Skeletal muscle satellite cell (primary cell): ENCODE data around the gene STK4.
A peak's percentile ranks its signal among the peaks of the same experiment; 100 is the strongest.

Experiments
- H3K27me3 ChIP-seq: 2 replicates; pipeline ENCODE4 v1.7.0; 2013; ENCODE audit warnings: low read length; ENCODE audit not compliant: control insufficient read depth, insufficient read depth
- H3K36me3 ChIP-seq: 2 replicates; pipeline ENCODE4 v1.7.0; 2013; ENCODE audit warnings: mild to moderate bottlenecking, control low read depth, low read length; ENCODE audit not compliant: insufficient read depth
- H3K4me1 ChIP-seq: 2 replicates; pipeline ENCODE4 v1.7.0; 2013; ENCODE audit warnings: low read length; ENCODE audit not compliant: control insufficient read depth, insufficient read depth
- H3K4me2 ChIP-seq: 2 replicates; pipeline ENCODE4 v1.7.0; 2013; ENCODE audit warnings: mild to moderate bottlenecking, low read length
- H3K4me3 ChIP-seq: 2 replicates; pipeline ENCODE4 v1.7.0; 2013; ENCODE audit warnings: low read length
- H3K9ac ChIP-seq: 2 replicates; pipeline ENCODE4 v1.7.0; 2013; ENCODE audit warnings: mild to moderate bottlenecking, low read depth, low read length, moderate library complexity
- H3K9me3 ChIP-seq: replicated peaks from 2 replicates; pipeline ENCODE4 v1.7.0; 2013; ENCODE audit warnings: mild to moderate bottlenecking, control low read depth, low read length

STK4 gene

GRCh38 chr20:44963325-44964215 lies 2.7 kb upstream of the STK4 start:
- no peaks in the 10 kb centered on the region for H3K27me3 ChIP-seq
- H3K36me3 ChIP-seq, result peaks cover 3% of the 10 kb centered on the region
- H3K9ac ChIP-seq, result no peak overlapping the region
- H3K4me2 ChIP-seq, result no peak overlapping the region
- peaks cover 40% of the 10 kb centered on the region for H3K4me1 ChIP-seq
- no peaks in the 10 kb centered on the region for H3K9me3 ChIP-seq
- no peak overlapping the region for H3K4me3 ChIP-seq

GRCh38 chr20:44965651-44966029 lies 672 bp upstream of the STK4 start:
- Histone ChIP-seq H3K9me3 (no peaks in the 10 kb centered on the region), H3K27me3 (no peaks in the 10 kb centered on the region), H3K36me3 (no peaks in the 10 kb centered on the region), H3K4me1 (peaks cover 46% of the 10 kb centered on the region), H3K9ac (peak overlapping the region; percentile 87), H3K4me3 (peak overlapping the region; percentile 98), H3K4me2 (peak overlapping the region; percentile 95)

GRCh38 chr20:44967207-44967807 lies 995 bp downstream of the STK4 start:
- Histone ChIP-seq H3K9ac (peak overlapping the region; percentile 87), H3K27me3 (no peaks in the 10 kb centered on the region), H3K4me1 (peaks cover 36% of the 10 kb centered on the region), H3K4me3 (peak overlapping the region; percentile 98), H3K4me2 (peak overlapping the region; percentile 95), H3K36me3 (peaks cover 3% of the 10 kb centered on the region), H3K9me3 (no peaks in the 10 kb centered on the region)

- Histone ChIP-seq H3K9ac (no peak overlapping the region), H3K4me3 (no peak overlapping the region), H3K4me2 (peak overlapping the region; percentile 41), H3K4me1 (peaks cover 49% of the 10 kb centered on the region), H3K9me3 (no peaks in the 10 kb centered on the region), H3K36me3 (peaks cover 14% of the 10 kb centered on the region), H3K27me3 (no peaks in the 10 kb centered on the region)
Observed at GRCh38 chr20:44969300-44969894, 3.1 kb downstream of the STK4 start.

- Histone ChIP-seq H3K27me3 (no peaks in the 10 kb centered on the region), H3K9ac (no peak overlapping the region), H3K9me3 (no peaks in the 10 kb centered on the region), H3K4me1 (peaks cover 49% of the 10 kb centered on the region), H3K4me3 (no peak overlapping the region), H3K36me3 (peaks cover 23% of the 10 kb centered on the region), H3K4me2 (peak overlapping the region; percentile 13)
Observed at GRCh38 chr20:44970243-44970757, 4.0 kb downstream of the STK4 start.

GRCh38 chr20:44973053-44973452 lies 6.7 kb downstream of the STK4 start:
- peak overlapping the region; percentile 39 for H3K4me2 ChIP-seq
- H3K9ac ChIP-seq, result no peak overlapping the region
- H3K27me3 ChIP-seq, result no peaks in the 10 kb centered on the region
- no peak overlapping the region for H3K4me3 ChIP-seq
- peaks cover 37% of the 10 kb centered on the region for H3K4me1 ChIP-seq
- no peaks in the 10 kb centered on the region for H3K9me3 ChIP-seq
- peaks cover 36% of the 10 kb centered on the region for H3K36me3 ChIP-seq

- peaks cover 54% of the 10 kb centered on the region for H3K36me3 ChIP-seq
- H3K9me3 ChIP-seq, result no peaks in the 10 kb centered on the region
- no peak overlapping the region for H3K4me3 ChIP-seq
- H3K4me2 ChIP-seq, result no peak overlapping the region
- H3K4me1 ChIP-seq, result peaks cover 24% of the 10 kb centered on the region
- no peaks in the 10 kb centered on the region for H3K27me3 ChIP-seq
- H3K9ac ChIP-seq, result no peak overlapping the region
Observed at GRCh38 chr20:44976698-44977097, 10.4 kb downstream of the STK4 start.

- H3K36me3 ChIP-seq, result peaks cover 56% of the 10 kb centered on the region
- H3K9me3 ChIP-seq, result no peaks in the 10 kb centered on the region
- no peak overlapping the region for H3K9ac ChIP-seq
- peaks cover 12% of the 10 kb centered on the region for H3K4me1 ChIP-seq
- no peak overlapping the region for H3K4me3 ChIP-seq
- H3K4me2 ChIP-seq, result no peak overlapping the region
- H3K27me3 ChIP-seq, result no peaks in the 10 kb centered on the region
Observed at GRCh38 chr20:44979090-44979621, 12.8 kb downstream of the STK4 start.

- no peaks in the 10 kb centered on the region for H3K9me3 ChIP-seq
- peaks cover 9% of the 10 kb centered on the region for H3K4me1 ChIP-seq
- no peak overlapping the region for H3K4me3 ChIP-seq
- H3K4me2 ChIP-seq, result no peak overlapping the region
- H3K27me3 ChIP-seq, result no peaks in the 10 kb centered on the region
- H3K9ac ChIP-seq, result no peak overlapping the region
- peaks cover 51% of the 10 kb centered on the region for H3K36me3 ChIP-seq
Observed at GRCh38 chr20:44981736-44982406, 15.6 kb downstream of the STK4 start.

- no peak overlapping the region for H3K4me2 ChIP-seq
- no peaks in the 10 kb centered on the region for H3K9me3 ChIP-seq
- H3K27me3 ChIP-seq, result no peaks in the 10 kb centered on the region
- peaks cover 52% of the 10 kb centered on the region for H3K36me3 ChIP-seq
- H3K4me1 ChIP-seq, result peaks cover 5% of the 10 kb centered on the region
- H3K9ac ChIP-seq, result no peak overlapping the region
- H3K4me3 ChIP-seq, result no peak overlapping the region
Observed at GRCh38 chr20:44983093-44983674, 16.9 kb downstream of the STK4 start.
